GM10266 (cell line): ENCODE results near the gene FAM193B.

ENCODE experiments used
- DNase-seq: peaks from one replicate; pipeline ENCODE4 v3.0.0; 2012; ENCODE audit errors: extremely low spot score
- CTCF ChIP-seq: IDR thresholded peaks from 2 replicates; pipeline ENCODE4 v1.5.1; 2012; ENCODE audit warnings: mild to moderate bottlenecking, low read depth; ENCODE audit not compliant: control insufficient read depth, insufficient read depth; ENCODE audit errors: missing control alignments

Gene FAM193B

GRCh38 chr5:177528631-177529030 is 25.7 kb downstream of the FAM193B start:
- no peak for DNase-seq
- TF ChIP-seq CTCF: no peak

- no peak for TF ChIP-seq CTCF
- DNase-seq: no peak
Measured at GRCh38 chr5:177527595-177527994, 26.8 kb downstream of the FAM193B start.

- DNase-seq: no peak
- no peak for TF ChIP-seq CTCF
Measured at GRCh38 chr5:177526791-177527190, 27.6 kb downstream of the FAM193B start.

GRCh38 chr5:177526191-177526590 is 28.2 kb downstream of the FAM193B start:
- no peak for TF ChIP-seq CTCF

GRCh38 chr5:177524941-177525655 is 29.3 kb downstream of the FAM193B start:
- no peak for TF ChIP-seq CTCF
- DNase-seq: no peak

More at GRCh38 chr5:177526191-177526590, 28.2 kb downstream of the FAM193B start:
- no peak for DNase-seq

- TF ChIP-seq CTCF: no peak
- DNase-seq: no peak
Measured at GRCh38 chr5:177524539-177524900, 29.8 kb downstream of the FAM193B start.

GRCh38 chr5:177523711-177524538 is 30.4 kb downstream of the FAM193B start:
- DNase-seq: no peak
- TF ChIP-seq CTCF: no peak
